ENCODE measurements around the gene ANGPTL3.
"Not testable (repeated sequence)": the region's sequence is repeated elsewhere in the genome, so short reads cannot be mapped to it uniquely, and the experiment has no call there.

Gene ANGPTL3

DNA sequence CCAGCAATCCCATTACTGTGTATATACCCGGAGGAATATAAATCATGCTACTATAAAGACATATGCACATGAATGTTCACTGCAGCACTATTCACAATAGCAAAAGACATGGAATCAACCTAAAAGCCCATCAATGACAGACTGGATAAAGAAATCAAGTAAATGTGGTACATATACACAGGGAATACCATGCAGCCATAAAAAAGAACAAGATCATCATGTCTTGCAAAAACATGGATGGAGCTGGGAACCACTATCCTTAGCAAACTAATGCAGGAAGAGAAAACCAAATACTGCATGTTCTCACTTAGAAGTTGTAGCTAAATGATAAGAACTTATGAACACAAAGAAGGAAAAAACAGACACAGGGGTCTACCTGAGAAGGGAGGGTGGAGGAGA, 6.4 kb upstream of the ANGPTL3 start:
- Histone ChIP-seq H3K36me3 (ENCODE audit: insufficient read depth, low read length) (no peaks in the 10 kb centered on the region), H3K27me3 (ENCODE audit: control insufficient read depth in 1 of 2, insufficient read depth in 2 of 2, low read length in 2 of 2) (no peaks in the 10 kb centered on the region), H3K9me3 (ENCODE audit: low read length) (no peaks in the 10 kb centered on the region), H3K9ac (ENCODE audit: low read length) (no peak overlapping the region), H3K27ac (ENCODE audit: low read depth, low read length) (no peak overlapping the region), H3K4me1 (ENCODE audit: insufficient read depth, low read length) (no peaks in the 10 kb centered on the region), H3K4me3 (ENCODE audit: low read depth in 1 of 2, low read length in 2 of 2) (no peak overlapping the region)

DNA sequence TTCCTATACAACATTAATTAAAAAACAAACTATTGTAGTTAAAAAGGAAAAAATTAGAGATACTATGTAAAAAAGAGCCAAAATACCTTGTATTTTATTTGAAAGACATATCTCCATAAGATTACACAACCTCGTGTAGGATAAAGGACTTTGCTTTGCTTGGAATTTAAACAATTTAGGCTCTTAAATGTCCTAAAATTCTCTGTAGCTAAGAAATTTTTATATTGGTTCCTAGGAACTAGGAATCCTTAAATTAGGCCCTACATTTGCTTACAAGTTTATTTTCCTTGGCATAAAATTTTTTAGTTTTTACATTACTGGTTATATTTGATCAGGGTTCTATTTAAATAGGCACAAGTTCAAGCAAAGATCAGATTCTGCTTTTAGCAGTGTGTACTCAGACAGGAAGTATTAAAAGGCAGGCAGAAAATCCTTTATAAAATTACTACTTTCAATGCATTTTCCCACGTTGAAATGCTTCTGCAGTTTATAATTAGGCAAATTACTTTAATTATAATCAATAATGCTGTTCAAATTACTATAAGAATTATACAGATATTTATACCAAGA, 3.4 kb upstream of the ANGPTL3 start:
- Histone ChIP-seq H3K27ac (ENCODE audit: low read depth, low read length) (no peak overlapping the region), H3K4me1 (ENCODE audit: insufficient read depth, low read length) (no peaks in the 10 kb centered on the region), H3K27me3 (ENCODE audit: control insufficient read depth in 1 of 2, insufficient read depth in 2 of 2, low read length in 2 of 2) (no peaks in the 10 kb centered on the region), H3K9ac (ENCODE audit: low read length) (no peak overlapping the region), H3K36me3 (ENCODE audit: insufficient read depth, low read length) (no peaks in the 10 kb centered on the region), H3K9me3 (ENCODE audit: low read length) (no peaks in the 10 kb centered on the region), H3K4me3 (ENCODE audit: low read depth in 1 of 2, low read length in 2 of 2) (no peak overlapping the region)

DNA sequence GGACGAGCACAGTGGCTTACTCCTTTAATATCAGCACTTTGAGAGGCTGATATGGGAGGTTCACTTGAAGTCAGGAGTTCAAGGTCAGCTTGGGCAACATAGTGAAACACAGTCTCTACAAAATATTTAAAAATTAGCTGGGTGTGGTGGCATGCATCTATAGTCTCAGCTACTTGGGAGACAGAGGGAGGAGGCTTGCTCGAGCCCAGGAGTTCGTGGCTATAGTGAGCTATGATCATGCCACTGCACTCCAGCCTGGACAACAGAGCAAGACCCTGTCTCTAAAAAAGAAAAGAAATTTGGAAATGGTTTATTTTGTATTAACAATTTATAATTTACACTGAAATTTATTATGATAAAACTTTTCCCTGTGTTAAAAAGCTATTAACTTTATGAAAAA, 1.7 kb upstream of the ANGPTL3 start:
- Histone ChIP-seq H3K4me1 (ENCODE audit: insufficient read depth, low read length) (no peaks in the 10 kb centered on the region), H3K4me3 (ENCODE audit: low read depth in 1 of 2, low read length in 2 of 2) (no peak overlapping the region), H3K9ac (ENCODE audit: low read length) (no peak overlapping the region), H3K27ac (ENCODE audit: low read depth, low read length) (no peak overlapping the region), H3K9me3 (ENCODE audit: low read length) (no peaks in the 10 kb centered on the region), H3K27me3 (ENCODE audit: control insufficient read depth in 1 of 2, insufficient read depth in 2 of 2, low read length in 2 of 2) (no peaks in the 10 kb centered on the region), H3K36me3 (ENCODE audit: insufficient read depth, low read length) (no peaks in the 10 kb centered on the region)

DNA sequence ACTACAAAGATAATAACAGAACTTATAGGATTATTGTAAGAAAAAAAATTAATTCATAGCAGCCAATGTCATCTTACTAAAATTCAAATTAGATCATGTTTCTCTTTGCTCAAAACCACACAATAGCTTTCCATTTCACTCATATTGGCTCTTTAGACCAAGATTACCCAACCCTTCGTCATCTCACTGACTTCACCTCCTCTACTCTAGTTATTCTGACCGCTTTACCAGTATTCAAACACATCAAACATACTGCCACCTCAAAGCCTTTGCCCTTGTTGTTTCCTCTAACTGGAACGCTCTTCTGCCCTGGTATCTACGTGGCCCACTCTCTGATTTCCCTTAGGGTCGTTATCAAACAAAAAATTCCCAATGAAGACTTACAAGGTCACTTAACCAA, 1.7 kb downstream of the ANGPTL3 start:
- Histone ChIP-seq H3K9ac (ENCODE audit: low read length) (no peak overlapping the region), H3K27me3 (ENCODE audit: control insufficient read depth in 1 of 2, insufficient read depth in 2 of 2, low read length in 2 of 2) (no peaks in the 10 kb centered on the region), H3K9me3 (ENCODE audit: low read length) (no peaks in the 10 kb centered on the region), H3K27ac (ENCODE audit: low read depth, low read length) (no peak overlapping the region), H3K36me3 (ENCODE audit: insufficient read depth, low read length) (no peaks in the 10 kb centered on the region), H3K4me1 (ENCODE audit: insufficient read depth, low read length) (no peaks in the 10 kb centered on the region), H3K4me3 (ENCODE audit: low read depth in 1 of 2, low read length in 2 of 2) (no peak overlapping the region)

DNA sequence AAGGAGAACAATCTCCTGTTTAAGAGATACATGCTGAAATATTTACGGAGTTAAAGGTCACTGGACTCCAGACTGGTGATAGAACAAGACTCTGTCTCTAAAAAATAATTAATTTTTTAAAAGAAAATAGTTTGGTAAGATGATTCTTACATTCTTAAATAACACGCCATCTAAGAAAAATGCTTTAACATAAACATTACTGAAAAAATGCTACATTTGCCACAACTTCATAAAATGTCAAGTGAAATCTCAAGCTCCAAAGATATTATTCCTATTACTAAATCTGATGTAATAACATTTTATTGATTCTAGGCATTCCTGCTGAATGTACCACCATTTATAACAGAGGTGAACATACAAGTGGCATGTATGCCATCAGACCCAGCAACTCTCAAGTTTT, 4.1 kb downstream of the ANGPTL3 start:
- Histone ChIP-seq H3K9me3 (ENCODE audit: low read length) (no peaks in the 10 kb centered on the region), H3K27ac (ENCODE audit: low read depth, low read length) (no peak overlapping the region), H3K9ac (ENCODE audit: low read length) (no peak overlapping the region), H3K4me3 (ENCODE audit: low read depth in 1 of 2, low read length in 2 of 2) (no peak overlapping the region), H3K27me3 (ENCODE audit: control insufficient read depth in 1 of 2, insufficient read depth in 2 of 2, low read length in 2 of 2) (no peaks in the 10 kb centered on the region), H3K36me3 (ENCODE audit: insufficient read depth, low read length) (no peaks in the 10 kb centered on the region), H3K4me1 (ENCODE audit: insufficient read depth, low read length) (no peaks in the 10 kb centered on the region)

DNA sequence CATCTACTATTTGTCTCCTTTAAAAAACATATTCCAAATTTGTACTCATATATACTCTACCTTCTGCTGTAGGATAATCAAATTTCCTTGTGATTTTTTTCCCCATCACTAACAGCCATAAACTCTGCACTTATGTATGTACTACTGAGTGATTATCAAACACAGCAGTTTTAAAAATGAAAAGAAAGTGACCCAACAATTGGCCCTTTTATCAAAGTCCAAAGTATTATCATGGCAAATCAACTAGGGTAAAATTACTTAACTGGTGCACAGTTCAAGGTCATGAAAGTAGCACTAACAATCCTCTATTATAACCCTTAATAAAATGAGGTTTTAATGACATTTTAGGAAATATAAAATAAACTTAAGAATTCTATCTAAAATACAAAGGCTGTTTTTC, 11.6 kb downstream of the ANGPTL3 start:
- no peak overlapping the region for H3K27ac ChIP-seq (ENCODE audit: low read depth, low read length)
- no peaks in the 10 kb centered on the region for H3K36me3 ChIP-seq (ENCODE audit: insufficient read depth, low read length)
- no peaks in the 10 kb centered on the region for H3K27me3 ChIP-seq (ENCODE audit: control insufficient read depth in 1 of 2, insufficient read depth in 2 of 2, low read length in 2 of 2)
- H3K9ac ChIP-seq (ENCODE audit: low read length): no peak overlapping the region
- no peak overlapping the region for H3K4me3 ChIP-seq (ENCODE audit: low read depth in 1 of 2, low read length in 2 of 2)
- H3K4me1 ChIP-seq (ENCODE audit: insufficient read depth, low read length): no peaks in the 10 kb centered on the region
- no peaks in the 10 kb centered on the region for H3K9me3 ChIP-seq (ENCODE audit: low read length)

DNA sequence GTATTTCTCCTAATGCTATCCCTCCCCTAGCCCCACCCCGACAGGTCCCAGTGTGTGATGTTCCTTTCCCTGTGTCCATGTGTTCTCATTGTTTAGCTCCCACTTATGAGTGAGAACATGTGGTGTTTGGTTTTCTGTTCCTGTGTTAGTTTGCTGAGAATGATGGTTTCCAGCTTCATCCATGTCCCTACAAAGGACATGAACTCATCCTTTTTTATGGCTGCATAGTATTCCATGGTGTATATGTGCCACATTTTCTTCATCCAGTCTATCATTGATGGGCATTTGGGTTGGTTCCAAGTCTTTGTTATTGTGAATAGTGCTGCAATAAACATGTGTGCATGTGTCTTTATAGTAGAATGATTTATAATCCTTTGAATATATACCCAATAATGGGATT, 13.3 kb downstream of the ANGPTL3 start:
- H3K27me3 ChIP-seq (ENCODE audit: control insufficient read depth in 1 of 2, insufficient read depth in 2 of 2, low read length in 2 of 2); H3K4me1 ChIP-seq (ENCODE audit: insufficient read depth, low read length); H3K9me3 ChIP-seq (ENCODE audit: low read length); H3K9ac ChIP-seq (ENCODE audit: low read length); H3K4me3 ChIP-seq (ENCODE audit: low read depth in 1 of 2, low read length in 2 of 2); H3K27ac ChIP-seq (ENCODE audit: low read depth, low read length); H3K36me3 ChIP-seq (ENCODE audit: insufficient read depth, low read length): not testable (repeated sequence)

DNA sequence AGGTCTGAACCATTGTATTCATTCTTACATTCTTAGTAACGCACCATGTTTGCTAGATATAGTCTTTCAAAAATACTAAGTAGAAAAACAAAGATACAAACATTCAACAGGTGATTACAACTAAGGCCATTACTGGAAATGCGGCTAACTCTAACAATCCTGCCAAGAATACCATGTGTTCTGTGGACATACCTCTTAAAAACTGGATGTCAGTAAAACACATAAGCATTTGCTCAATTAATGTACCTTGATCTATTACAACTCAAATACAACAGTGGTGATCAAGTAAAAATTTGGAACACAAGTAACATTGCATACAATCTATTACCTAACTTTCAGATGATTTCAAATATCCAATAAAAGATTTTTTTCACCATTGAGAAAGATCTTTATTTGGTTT, 15.4 kb downstream of the ANGPTL3 start:
- Histone ChIP-seq H3K27ac (ENCODE audit: low read depth, low read length) (no peak overlapping the region), H3K36me3 (ENCODE audit: insufficient read depth, low read length) (no peaks in the 10 kb centered on the region), H3K27me3 (ENCODE audit: control insufficient read depth in 1 of 2, insufficient read depth in 2 of 2, low read length in 2 of 2) (no peaks in the 10 kb centered on the region), H3K9ac (ENCODE audit: low read length) (no peak overlapping the region), H3K4me3 (ENCODE audit: low read depth in 1 of 2, low read length in 2 of 2) (no peak overlapping the region), H3K9me3 (ENCODE audit: low read length) (no peaks in the 10 kb centered on the region), H3K4me1 (ENCODE audit: insufficient read depth, low read length) (no peaks in the 10 kb centered on the region)

DNA sequence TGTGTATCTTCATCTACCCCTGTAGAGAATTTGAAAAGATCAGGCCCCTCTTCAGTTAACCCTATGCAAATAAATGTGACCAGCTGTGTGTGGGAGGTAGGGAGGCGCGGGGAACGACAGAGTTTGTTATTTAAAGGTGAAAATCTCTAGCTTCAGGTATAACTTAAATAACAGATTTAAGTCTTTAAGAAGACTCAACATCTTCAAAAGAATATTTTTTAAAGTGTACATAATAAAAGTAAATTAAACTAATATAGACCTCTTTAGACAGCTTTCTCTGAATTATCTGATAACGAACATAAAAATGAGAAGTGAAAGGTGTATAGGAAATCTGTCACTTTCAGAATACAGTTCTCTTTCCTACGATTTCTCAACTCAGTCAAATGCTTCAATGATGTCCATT, 16.0 kb downstream of the ANGPTL3 start:
- Histone ChIP-seq H3K27ac (ENCODE audit: low read depth, low read length) (no peak overlapping the region), H3K4me1 (ENCODE audit: insufficient read depth, low read length) (no peaks in the 10 kb centered on the region)

DNA sequence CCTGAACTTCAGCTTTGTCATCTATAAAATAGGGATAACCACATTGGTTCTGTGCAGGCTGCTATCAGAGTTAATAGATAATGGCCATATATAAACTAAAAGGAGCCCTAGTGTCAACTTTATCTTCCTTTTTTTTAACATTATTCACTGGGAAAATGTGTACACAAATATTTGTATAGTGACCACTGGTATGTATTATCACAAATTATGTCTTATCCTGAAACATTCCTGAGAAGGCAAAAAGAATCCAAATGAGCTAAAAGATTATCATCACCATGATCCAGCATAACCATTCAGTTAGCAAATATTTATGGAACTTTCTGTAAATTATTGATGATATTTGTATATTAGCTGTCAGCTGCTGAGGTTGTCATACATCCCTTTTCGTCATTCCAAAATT, 16.6 kb downstream of the ANGPTL3 start:
- no peak overlapping the region for H3K9ac ChIP-seq (ENCODE audit: low read length)
- no peaks in the 10 kb centered on the region for H3K4me1 ChIP-seq (ENCODE audit: insufficient read depth, low read length)
- no peaks in the 10 kb centered on the region for H3K36me3 ChIP-seq (ENCODE audit: insufficient read depth, low read length)
- H3K27ac ChIP-seq (ENCODE audit: low read depth, low read length): no peak overlapping the region
- H3K27me3 ChIP-seq (ENCODE audit: control insufficient read depth in 1 of 2, insufficient read depth in 2 of 2, low read length in 2 of 2): no peaks in the 10 kb centered on the region
- no peak overlapping the region for H3K4me3 ChIP-seq (ENCODE audit: low read depth in 1 of 2, low read length in 2 of 2)
- no peaks in the 10 kb centered on the region for H3K9me3 ChIP-seq (ENCODE audit: low read length)

More for the DNA sequence above, 16.0 kb downstream of the ANGPTL3 start:
- Histone ChIP-seq H3K27me3 (ENCODE audit: control insufficient read depth in 1 of 2, insufficient read depth in 2 of 2, low read length in 2 of 2) (no peaks in the 10 kb centered on the region), H3K36me3 (ENCODE audit: insufficient read depth, low read length) (no peaks in the 10 kb centered on the region), H3K4me3 (ENCODE audit: low read depth in 1 of 2, low read length in 2 of 2) (no peak overlapping the region), H3K9me3 (ENCODE audit: low read length) (no peaks in the 10 kb centered on the region), H3K9ac (ENCODE audit: low read length) (no peak overlapping the region)

DNA sequence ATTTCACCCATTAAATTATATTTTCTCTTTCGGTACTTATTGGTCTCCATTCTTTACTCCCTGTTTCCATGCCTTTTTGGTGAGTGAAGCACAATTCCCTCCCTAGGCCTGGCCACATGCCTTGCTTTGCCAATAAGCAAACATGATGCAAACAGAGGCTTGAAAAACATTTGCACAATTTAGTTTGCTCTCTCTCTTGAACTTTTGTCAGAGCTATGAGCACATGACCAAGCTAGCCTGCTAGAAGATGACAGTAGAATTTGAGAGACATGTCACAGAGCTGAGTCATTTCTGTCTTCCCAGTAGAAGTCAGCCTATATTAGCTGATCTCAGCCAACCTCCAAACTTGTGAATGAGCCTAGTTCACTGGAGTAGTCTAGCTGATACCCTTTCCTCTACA, 24.6 kb downstream of the ANGPTL3 start:
- Histone ChIP-seq H3K36me3 (ENCODE audit: insufficient read depth, low read length) (no peaks in the 10 kb centered on the region), H3K9ac (ENCODE audit: low read length) (no peak overlapping the region), H3K27ac (ENCODE audit: low read depth, low read length) (no peak overlapping the region), H3K4me1 (ENCODE audit: insufficient read depth, low read length) (no peaks in the 10 kb centered on the region), H3K9me3 (ENCODE audit: low read length) (no peaks in the 10 kb centered on the region), H3K4me3 (ENCODE audit: low read depth in 1 of 2, low read length in 2 of 2) (no peak overlapping the region), H3K27me3 (ENCODE audit: control insufficient read depth in 1 of 2, insufficient read depth in 2 of 2, low read length in 2 of 2) (no peaks in the 10 kb centered on the region)

DNA sequence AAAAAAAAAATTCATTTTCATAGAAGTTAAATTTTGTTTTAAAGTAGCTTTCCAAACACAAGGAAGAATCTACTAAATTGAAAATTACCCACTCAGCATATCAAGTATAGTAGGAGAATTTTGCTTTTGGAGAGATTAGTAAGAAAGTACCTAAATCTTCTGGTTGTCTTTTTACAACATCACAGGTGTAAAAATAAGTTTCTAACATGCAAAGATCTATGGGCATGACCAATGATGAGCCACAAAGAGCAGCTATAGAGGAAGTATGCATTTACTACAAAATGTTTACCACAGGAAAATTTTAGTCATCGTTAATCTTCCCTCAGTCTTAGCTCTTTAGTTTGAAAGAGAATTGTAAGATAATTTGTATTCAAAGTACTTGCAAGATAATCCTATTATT, 28.1 kb downstream of the ANGPTL3 start:
- H3K36me3 ChIP-seq (ENCODE audit: insufficient read depth, low read length): peaks cover 4% of the 10 kb centered on the region
- no peaks in the 10 kb centered on the region for H3K27me3 ChIP-seq (ENCODE audit: control insufficient read depth in 1 of 2, insufficient read depth in 2 of 2, low read length in 2 of 2)
- no peak overlapping the region for H3K27ac ChIP-seq (ENCODE audit: low read depth, low read length)
- H3K9ac ChIP-seq (ENCODE audit: low read length): no peak overlapping the region
- H3K4me3 ChIP-seq (ENCODE audit: low read depth in 1 of 2, low read length in 2 of 2): no peak overlapping the region
- H3K4me1 ChIP-seq (ENCODE audit: insufficient read depth, low read length): no peaks in the 10 kb centered on the region
- H3K9me3 ChIP-seq (ENCODE audit: low read length): no peaks in the 10 kb centered on the region
